GM18951 (cell line): Measurements from ENCODE around the gene CDH23.

ENCODE experiments used
- POLR2A ChIP-seq: IDR thresholded peaks from 4 replicates; pipeline ENCODE4 v1.6.1; 2011; ENCODE audit warnings: mild to moderate bottlenecking; ENCODE audit not compliant: insufficient read length, insufficient read depth; ENCODE audit errors: extremely low read depth
- in situ Hi-C: fragments of 300-500 bp; cut with MboI; formaldehyde crosslinking; loops from one replicate; pipeline ENCODE4 v1.12.0; 2022; ENCODE audit warnings: low sequenced_read_pairs, mixed read lengths, inconsistent platforms; ENCODE audit not compliant: unreplicated experiment

CDH23 gene

DNA sequence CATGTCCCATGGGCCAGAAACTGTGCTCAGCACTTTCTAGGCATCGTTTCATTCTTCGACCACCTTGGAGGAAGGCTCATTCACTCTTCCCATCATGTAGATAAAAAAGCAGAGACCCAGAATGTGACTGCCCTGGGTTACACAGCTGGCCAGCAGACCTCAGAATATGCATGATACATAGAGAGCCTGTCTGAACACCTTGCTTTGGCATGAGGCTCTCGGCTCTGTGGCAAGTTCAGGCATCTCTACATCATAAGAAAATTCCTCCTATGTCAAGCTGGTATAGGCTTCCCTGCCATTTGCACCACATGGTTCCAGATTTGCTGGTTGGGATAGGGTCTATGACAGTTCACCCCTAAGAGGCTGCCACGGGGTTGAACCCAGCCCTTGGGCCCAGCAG lies 134.1 kb downstream of the CDH23 start:
- no peak for TF ChIP-seq POLR2A
- in situ Hi-C loops = no loop called here

GRCh38 chr10:71531485-71532446 lies 135.0 kb downstream of the CDH23 start:
- TF ChIP-seq POLR2A = no peak
- in situ Hi-C loops = no loop called here

DNA sequence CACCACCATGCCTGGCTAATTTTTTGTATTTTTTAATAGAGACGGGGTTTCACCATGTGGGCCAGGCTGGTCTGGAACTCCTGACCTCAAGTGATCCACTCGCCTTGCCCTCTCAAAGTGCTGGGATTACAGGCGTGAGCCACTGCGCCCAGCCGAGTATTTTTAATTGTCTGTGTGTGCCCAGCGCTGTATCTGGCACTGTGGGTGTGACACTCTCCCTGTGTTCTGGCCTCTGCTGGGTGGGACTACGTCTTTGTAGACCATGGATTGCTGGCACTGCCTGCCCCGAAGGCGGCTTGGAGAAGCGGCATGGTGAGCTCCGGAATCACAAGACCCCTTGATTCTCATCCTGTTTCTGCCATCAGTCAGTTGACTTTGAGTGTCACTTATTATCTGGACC lies 136.2 kb downstream of the CDH23 start:
- in situ Hi-C loops = no loop called here
- no peak for TF ChIP-seq POLR2A

DNA sequence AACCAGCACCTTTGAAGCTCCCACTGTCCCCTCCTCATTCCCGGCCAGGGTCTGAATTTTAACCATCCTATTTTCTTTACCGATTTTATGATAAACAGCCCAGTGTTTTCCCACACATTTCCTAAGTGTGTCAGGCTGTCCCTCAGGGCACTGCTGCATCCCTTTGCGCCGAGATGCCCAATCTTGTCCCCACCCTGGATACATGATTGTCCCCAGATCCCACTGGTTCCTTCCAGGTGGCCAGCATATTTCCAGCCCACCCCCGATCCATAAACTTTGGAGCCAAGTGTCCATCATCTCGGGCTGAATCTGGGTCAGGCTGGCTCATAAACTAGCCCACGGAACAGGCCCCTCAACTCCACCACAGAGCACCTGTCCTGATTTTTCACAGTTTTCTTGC lies 137.2 kb downstream of the CDH23 start:
- in situ Hi-C loops = no loop called here
- TF ChIP-seq POLR2A = no peak

DNA sequence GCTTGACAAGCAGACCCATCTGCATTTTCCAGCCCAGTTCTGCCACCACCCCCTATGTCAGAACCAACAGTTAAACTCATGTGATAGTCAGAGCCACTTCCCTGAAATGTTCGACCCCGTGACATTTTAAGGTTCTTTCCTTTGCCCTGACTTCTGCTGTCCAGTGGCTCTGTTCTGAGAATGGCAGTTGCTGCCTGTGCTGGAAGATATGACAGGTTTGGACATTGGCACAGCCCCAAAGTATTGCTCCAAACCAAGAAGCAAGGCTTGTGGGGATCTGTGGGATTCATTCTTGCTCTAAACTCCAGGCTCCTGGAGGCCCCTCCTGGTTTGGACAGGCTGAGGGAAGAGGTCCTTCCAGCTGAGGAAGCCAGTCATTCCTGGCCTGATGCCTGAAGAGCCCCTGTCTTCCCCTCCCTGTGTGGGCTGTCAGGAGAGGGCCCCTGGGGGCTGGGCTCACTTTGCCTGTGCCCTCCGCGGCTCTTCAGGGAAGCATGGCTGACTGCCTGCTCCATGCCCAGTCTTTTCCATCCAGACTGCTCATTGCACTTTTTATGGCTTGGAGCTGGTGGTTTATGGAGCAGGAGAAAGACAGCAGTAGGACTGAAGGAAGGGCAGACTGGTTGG lies 138.0 kb downstream of the CDH23 start:
- TF ChIP-seq POLR2A = no peak

DNA sequence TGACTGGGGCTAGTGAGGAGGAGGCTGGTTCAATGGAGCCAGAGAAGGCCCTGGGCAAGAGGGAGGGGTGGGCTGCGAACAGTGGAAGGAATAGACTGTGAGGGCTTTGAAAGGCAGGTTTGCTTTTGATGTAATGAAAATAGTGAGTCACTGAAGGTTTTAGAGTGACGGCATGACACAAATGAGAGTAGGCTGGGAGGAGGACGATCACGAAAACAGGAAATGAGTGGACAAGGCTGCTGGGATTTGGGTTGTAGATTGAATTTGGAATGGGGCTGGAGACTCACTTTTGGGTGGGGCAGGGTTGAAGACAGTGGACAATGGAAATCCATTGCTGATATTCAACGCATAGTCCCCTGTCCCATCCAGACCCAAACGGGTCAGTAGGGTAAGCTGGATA lies 139.6 kb downstream of the CDH23 start:
- in situ Hi-C loops = no loop called here
- no peak for TF ChIP-seq POLR2A

More for the DNA sequence above, 138.0 kb downstream of the CDH23 start:
- in situ Hi-C loops = no loop called here

- in situ Hi-C loops = no loop called here
- TF ChIP-seq POLR2A = no peak
Observed at GRCh38 chr10:71537125-71537524, 140.4 kb downstream of the CDH23 start.

GRCh38 chr10:71537681-71538080 lies 141.0 kb downstream of the CDH23 start:
- TF ChIP-seq POLR2A = no peak
- in situ Hi-C loops = no loop called here

- no peak for TF ChIP-seq POLR2A
- in situ Hi-C loops = no loop called here
Observed at GRCh38 chr10:71538608-71539260, 142.0 kb downstream of the CDH23 start.

DNA sequence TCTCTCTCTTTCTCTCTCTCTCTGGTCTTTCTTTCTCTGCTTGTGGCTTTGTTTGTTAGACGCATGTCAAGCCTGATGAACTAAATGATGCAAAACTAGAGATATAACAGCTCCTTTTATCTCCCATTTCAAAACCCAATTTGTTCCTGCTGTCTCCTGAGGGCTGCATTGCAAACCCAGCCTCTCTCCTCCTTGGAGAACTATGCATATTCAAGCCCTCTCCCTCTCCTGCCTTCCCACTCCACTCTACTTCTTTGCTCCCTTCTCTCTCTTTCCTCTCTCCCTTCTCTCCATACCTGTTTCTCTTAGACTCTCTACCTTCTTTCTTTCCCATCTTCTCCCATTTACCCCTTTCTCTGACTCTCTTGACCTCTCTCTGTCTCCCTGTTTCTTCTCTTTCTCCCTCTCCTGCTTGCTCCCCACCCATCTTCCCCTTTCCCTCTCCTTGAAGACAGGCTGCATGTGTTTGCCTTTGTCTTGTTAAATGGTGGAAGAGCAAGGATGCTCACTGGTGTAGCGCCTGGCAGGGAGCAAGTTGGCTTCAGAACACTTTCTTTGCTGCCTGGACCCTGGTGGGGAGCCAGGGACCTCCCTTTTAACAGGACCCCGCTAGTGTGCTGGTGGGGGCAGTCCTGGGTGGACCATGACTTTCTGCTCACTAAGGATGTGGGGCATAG lies 142.9 kb downstream of the CDH23 start:
- in situ Hi-C loops = loop anchor here (10.0 kb wide), 1 partner anchor 95 kb away; no protein-coding TSS in a partner anchor
- TF ChIP-seq POLR2A = no peak

DNA sequence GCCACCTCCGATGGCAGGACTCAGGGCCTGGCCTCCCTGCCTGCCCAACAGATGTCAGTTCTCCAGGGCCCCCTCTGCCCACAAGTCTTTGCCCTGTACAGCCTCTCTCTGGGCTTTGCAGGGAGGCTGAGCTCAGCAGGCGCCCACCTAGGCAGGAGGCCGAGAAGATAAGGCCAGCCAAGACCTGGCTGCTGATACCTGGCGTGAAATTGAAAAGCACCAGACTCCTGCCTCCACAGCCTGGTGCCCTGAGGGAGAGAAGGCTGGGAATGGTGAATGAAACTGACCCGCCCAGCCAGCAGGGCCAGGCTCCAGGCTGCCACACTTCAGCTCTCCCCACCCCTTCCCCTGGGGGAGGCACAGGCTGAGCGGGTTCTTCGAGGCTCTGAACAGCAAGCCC lies 145.8 kb downstream of the CDH23 start:
- in situ Hi-C loops = loop anchor here (10.0 kb wide), 1 partner anchor 98 kb away; no protein-coding TSS in a partner anchor
- no peak for TF ChIP-seq POLR2A

GRCh38 chr10:71543608-71544170 lies 147.0 kb downstream of the CDH23 start:
- in situ Hi-C loops = loop anchor here (10.0 kb wide), 1 partner anchor 99 kb away; no protein-coding TSS in a partner anchor
- TF ChIP-seq POLR2A = no peak
